ENCODE results near the gene TET2. TPM values are rescaled to one million over a fixed set of nuclear protein-coding genes. Genes with fewer than 3 reads are reported as not detected.

TET2 gene
- total RNA-seq, 2 experiments from 2014 or later, result 0.19 TPM; not detected in 1

DNA sequence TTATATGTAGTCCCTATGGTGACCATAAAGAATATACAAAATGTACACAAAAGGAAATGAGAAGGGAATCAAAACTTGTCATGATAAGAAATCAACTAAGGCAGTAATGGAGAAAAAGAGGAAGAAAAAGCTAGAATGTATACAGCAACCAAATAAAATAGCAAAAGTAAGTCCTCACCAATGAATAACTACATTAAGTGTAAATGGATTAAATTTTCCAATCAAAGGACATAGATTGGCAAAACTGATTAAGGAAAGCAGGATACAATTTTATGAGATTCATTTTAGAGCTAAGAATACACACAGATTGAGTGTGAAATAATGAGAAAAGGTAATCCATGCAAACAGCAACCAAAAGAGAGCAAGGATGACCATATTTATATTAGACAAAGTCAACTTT, 157.4 kb downstream of the TET2 start:
- Histone ChIP-seq H3K4me2 (ENCODE audit: low read length) (no peak overlapping the region), H4K20me1 (ENCODE audit: insufficient read depth, low read length) (no peaks in the 10 kb centered on the region), H2AFZ (ENCODE audit: low read length) (no peak overlapping the region), H3K4me3 (ENCODE audit: low read depth, low read length, poor library complexity, severe bottlenecking) (no peak overlapping the region), H3K9me2 (ENCODE audit: insufficient read depth, low read length) (no peaks in the 10 kb centered on the region), H3K9me3 (ENCODE audit: low read length) (no peaks in the 10 kb centered on the region), H3K79me2 (ENCODE audit: insufficient read depth, low read depth, low read length) (no peaks in the 10 kb centered on the region), H3K4me1 (ENCODE audit: insufficient read depth, low read length, poor library complexity, severe bottlenecking) (no peaks in the 10 kb centered on the region), H3K36me3 (ENCODE audit: insufficient read depth, low read length) (no peaks in the 10 kb centered on the region), H3K27ac (ENCODE audit: low read depth, low read length, poor library complexity, severe bottlenecking) (no peak overlapping the region)
- ChIA-PET CTCF (ENCODE audit: unreplicated experiment) (no interaction called here), POLR2A (interaction anchor here (0.9 kb wide), 1 partner anchor 24 kb away, joined by 3 read pairs; no protein-coding TSS in a partner anchor)
- no peak for DNase-seq (ENCODE audit: low spot score)
- intact Hi-C loops (cut with micrococcal nuclease; ENCODE audit: unreplicated experiment), result no loop called here
- BruUV-seq (replicated peaks), result no TSS peak
- TF ChIP-seq EZH2phosphoT487 (IDR thresholded peaks at IDR 0.05; ENCODE audit: borderline replicate concordance, low read depth, low read length), result no peak
- TF ChIP-seq, protein P1, sequence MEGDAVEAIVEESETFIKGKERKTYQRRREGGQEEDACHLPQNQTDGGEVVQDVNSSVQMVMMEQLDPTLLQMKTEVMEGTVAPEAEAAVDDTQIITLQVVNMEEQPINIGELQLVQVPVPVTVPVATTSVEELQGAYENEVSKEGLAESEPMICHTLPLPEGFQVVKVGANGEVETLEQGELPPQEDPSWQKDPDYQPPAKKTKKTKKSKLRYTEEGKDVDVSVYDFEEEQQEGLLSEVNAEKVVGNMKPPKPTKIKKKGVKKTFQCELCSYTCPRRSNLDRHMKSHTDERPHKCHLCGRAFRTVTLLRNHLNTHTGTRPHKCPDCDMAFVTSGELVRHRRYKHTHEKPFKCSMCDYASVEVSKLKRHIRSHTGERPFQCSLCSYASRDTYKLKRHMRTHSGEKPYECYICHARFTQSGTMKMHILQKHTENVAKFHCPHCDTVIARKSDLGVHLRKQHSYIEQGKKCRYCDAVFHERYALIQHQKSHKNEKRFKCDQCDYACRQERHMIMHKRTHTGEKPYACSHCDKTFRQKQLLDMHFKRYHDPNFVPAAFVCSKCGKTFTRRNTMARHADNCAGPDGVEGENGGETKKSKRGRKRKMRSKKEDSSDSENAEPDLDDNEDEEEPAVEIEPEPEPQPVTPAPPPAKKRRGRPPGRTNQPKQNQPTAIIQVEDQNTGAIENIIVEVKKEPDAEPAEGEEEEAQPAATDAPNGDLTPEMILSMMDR (conservative IDR thresholded peaks at IDR 0.05; ENCODE audit: low read length), result no peak

DNA sequence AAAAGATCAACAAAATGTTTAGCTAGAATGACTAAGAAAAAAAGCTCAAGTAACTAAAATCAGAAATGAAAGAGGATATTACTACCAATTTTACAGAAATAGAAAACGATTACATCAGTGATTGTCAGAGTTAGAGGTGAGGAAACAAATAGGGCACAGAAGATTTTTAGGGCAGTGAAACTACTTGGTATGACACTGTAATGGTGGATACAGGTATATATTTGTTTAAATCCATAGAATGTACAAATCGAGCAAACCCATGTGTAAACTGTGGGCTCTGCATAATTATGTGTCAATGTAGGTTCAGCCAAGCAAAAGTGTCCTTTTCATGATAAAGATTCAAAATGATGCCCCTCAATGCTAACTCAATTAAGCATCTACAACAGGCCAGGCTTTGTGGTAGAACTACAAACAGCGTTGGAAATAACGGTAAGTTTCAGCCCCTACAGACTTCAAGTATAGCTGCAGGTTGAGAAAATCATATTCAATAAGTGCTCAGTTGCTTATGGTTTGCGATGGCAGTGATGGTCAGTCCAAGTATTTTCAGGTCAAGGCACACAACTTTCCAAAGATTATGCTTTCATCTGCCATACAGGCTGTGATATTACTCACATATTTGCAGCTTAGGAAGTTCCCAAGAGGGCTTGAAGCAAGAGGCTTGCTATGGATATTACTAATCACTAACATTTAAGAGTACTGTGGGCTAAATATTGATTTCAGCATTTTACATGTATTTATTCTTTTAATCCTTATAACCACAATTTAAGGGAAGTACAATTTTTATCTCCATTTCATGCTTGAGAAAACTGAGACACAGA, 158.6 kb downstream of the TET2 start:
- Histone ChIP-seq H3K4me1 (ENCODE audit: insufficient read depth, low read length, poor library complexity, severe bottlenecking) (no peaks in the 10 kb centered on the region), H2AFZ (ENCODE audit: low read length) (no peak overlapping the region), H3K36me3 (ENCODE audit: insufficient read depth, low read length) (no peaks in the 10 kb centered on the region), H3K9me3 (ENCODE audit: low read length) (no peaks in the 10 kb centered on the region), H3K4me3 (ENCODE audit: low read depth, low read length, poor library complexity, severe bottlenecking) (no peak overlapping the region), H3K4me2 (ENCODE audit: low read length) (no peak overlapping the region), H4K20me1 (ENCODE audit: insufficient read depth, low read length) (no peaks in the 10 kb centered on the region), H3K9me2 (ENCODE audit: insufficient read depth, low read length) (no peaks in the 10 kb centered on the region), H3K79me2 (ENCODE audit: insufficient read depth, low read depth, low read length) (no peaks in the 10 kb centered on the region), H3K27ac (ENCODE audit: low read depth, low read length, poor library complexity, severe bottlenecking) (no peak overlapping the region)
- TF ChIP-seq EZH2phosphoT487 (IDR thresholded peaks at IDR 0.05; ENCODE audit: borderline replicate concordance, low read depth, low read length), result no peak
- TF ChIP-seq, protein P1 (conservative IDR thresholded peaks at IDR 0.05; ENCODE audit: low read length), result no peak
- POLR2A ChIA-PET, result interaction anchor here (0.6 to 0.9 kb wide), 3 partner anchors 23 to 306 kb away, joined by 3 read pairs; no protein-coding TSS in a partner anchor
- intact Hi-C loops (cut with micrococcal nuclease; ENCODE audit: unreplicated experiment), result no loop called here
- DNase-seq (ENCODE audit: low spot score), result no peak
- BruUV-seq (replicated peaks), result no TSS peak
- CTCF ChIA-PET (ENCODE audit: unreplicated experiment), result no interaction called here

DNA sequence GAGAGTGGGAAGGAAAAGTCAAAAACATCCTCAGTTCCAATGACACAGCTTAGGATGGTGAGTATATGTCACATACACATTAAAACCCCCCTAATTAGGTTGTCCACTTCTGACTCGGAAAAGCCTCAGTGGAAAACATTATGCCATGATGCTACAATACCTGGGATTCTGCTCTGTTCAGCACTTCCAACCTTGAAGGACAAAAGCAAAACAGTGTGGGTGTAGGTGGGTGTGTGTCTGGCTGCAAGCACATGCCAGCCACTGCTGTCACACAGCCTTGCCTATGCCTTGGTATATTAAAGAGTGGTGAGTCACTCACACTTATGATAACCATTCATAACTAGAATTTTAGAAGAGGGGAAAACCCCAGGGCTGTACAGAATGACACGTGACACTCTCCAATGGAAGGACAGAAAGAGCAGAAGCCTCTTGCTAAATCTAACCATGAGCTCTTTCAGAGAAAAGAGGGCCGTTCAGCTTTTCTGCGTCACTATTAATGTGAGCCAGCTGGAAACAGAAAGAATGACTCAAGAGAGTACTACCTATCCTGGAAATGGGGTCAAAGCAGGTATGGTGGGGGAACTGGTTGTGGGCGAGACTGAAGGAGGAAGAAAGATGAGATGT, 159.6 kb downstream of the TET2 start:
- H3K4me3 ChIP-seq (ENCODE audit: low read depth, low read length, poor library complexity, severe bottlenecking), result no peak overlapping the region
- intact Hi-C loops (cut with micrococcal nuclease; ENCODE audit: unreplicated experiment), result no loop called here
- no peak for DNase-seq (ENCODE audit: low spot score)

More for the DNA sequence above, 159.6 kb downstream of the TET2 start:
- BruUV-seq (replicated peaks), result no TSS peak
- Histone ChIP-seq H3K9me3 (ENCODE audit: low read length) (no peaks in the 10 kb centered on the region), H3K9me2 (ENCODE audit: insufficient read depth, low read length) (no peaks in the 10 kb centered on the region), H4K20me1 (ENCODE audit: insufficient read depth, low read length) (no peaks in the 10 kb centered on the region), H3K4me2 (ENCODE audit: low read length) (no peak overlapping the region), H2AFZ (ENCODE audit: low read length) (no peak overlapping the region), H3K36me3 (ENCODE audit: insufficient read depth, low read length) (no peaks in the 10 kb centered on the region), H3K27ac (ENCODE audit: low read depth, low read length, poor library complexity, severe bottlenecking) (no peak overlapping the region), H3K79me2 (ENCODE audit: insufficient read depth, low read depth, low read length) (no peaks in the 10 kb centered on the region), H3K4me1 (ENCODE audit: insufficient read depth, low read length, poor library complexity, severe bottlenecking) (no peaks in the 10 kb centered on the region)
- ChIA-PET CTCF (ENCODE audit: unreplicated experiment) (no interaction called here), POLR2A (no interaction called here)
- no peak for TF ChIP-seq EZH2phosphoT487 (IDR thresholded peaks at IDR 0.05; ENCODE audit: borderline replicate concordance, low read depth, low read length)
- TF ChIP-seq, protein P1 (conservative IDR thresholded peaks at IDR 0.05; ENCODE audit: low read length), result no peak
